ENCODE data around the gene GASK1A.

Gene GASK1A

GRCh38 chr3:43053291-43053690 is 74.2 kb downstream of the GASK1A start:
- no peak overlapping the region for H3K4me3 ChIP-seq (ENCODE audit: low read depth, low read length)
- DNase-seq (ENCODE audit: low read depth), result no peak

GRCh38 chr3:43054754-43055153 is 75.6 kb downstream of the GASK1A start:
- no peak for TF ChIP-seq CTCF (IDR thresholded peaks at IDR 0.05; ENCODE audit: low read depth, low read length)
- no peak for TF ChIP-seq MYC (IDR thresholded peaks at IDR 0.05; ENCODE audit: low read depth, low read length)
- TF ChIP-seq, protein P1, sequence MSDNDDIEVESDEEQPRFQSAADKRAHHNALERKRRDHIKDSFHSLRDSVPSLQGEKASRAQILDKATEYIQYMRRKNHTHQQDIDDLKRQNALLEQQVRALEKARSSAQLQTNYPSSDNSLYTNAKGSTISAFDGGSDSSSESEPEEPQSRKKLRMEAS (IDR thresholded peaks at IDR 0.05; ENCODE audit: low read depth, low read length), result no peak
- DNase-seq (ENCODE audit: low read depth), result no peak
- no peak overlapping the region for H3K4me3 ChIP-seq (ENCODE audit: low read depth, low read length)

More at GRCh38 chr3:43053291-43053690, 74.2 kb downstream of the GASK1A start:
- TF ChIP-seq CTCF (IDR thresholded peaks at IDR 0.05; ENCODE audit: low read depth, low read length) (no peak), POLR2A (IDR thresholded peaks at IDR 0.05; ENCODE audit: extremely low read depth, insufficient read length) (no peak), MYC (IDR thresholded peaks at IDR 0.05; ENCODE audit: low read depth, low read length) (no peak)
- TF ChIP-seq, protein P1 (IDR thresholded peaks at IDR 0.05; ENCODE audit: low read depth, low read length), result no peak

DNA sequence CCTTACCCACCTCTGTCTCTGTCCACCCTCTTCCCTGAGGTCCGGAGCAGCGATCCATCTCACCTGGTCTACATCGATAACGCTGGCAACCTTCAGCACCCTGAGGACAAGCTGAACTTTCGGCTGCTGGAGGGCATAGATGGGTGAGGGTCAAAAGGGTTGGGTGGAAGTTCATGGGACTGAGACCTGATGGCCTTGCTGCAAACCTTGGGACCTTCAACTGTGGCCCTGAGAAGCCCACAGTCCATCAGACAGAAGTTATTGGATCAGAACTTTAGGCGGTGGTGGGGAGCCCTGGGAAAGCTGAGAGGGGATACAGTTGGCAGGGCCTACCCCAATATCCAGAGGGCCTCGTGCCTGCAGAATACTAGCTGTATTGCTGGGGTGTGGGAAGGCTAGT is 76.3 kb downstream of the GASK1A start:
- no peak for TF ChIP-seq CTCF (IDR thresholded peaks at IDR 0.05; ENCODE audit: low read depth, low read length)
- no peak for TF ChIP-seq MYC (IDR thresholded peaks at IDR 0.05; ENCODE audit: low read depth, low read length)
- TF ChIP-seq POLR2A (IDR thresholded peaks at IDR 0.05; ENCODE audit: extremely low read depth, insufficient read length), result no peak
- TF ChIP-seq, protein P1 (IDR thresholded peaks at IDR 0.05; ENCODE audit: low read depth, low read length), result no peak
- no peak overlapping the region for H3K4me3 ChIP-seq (ENCODE audit: low read depth, low read length)
- DNase-seq (ENCODE audit: low read depth), result no peak

DNA sequence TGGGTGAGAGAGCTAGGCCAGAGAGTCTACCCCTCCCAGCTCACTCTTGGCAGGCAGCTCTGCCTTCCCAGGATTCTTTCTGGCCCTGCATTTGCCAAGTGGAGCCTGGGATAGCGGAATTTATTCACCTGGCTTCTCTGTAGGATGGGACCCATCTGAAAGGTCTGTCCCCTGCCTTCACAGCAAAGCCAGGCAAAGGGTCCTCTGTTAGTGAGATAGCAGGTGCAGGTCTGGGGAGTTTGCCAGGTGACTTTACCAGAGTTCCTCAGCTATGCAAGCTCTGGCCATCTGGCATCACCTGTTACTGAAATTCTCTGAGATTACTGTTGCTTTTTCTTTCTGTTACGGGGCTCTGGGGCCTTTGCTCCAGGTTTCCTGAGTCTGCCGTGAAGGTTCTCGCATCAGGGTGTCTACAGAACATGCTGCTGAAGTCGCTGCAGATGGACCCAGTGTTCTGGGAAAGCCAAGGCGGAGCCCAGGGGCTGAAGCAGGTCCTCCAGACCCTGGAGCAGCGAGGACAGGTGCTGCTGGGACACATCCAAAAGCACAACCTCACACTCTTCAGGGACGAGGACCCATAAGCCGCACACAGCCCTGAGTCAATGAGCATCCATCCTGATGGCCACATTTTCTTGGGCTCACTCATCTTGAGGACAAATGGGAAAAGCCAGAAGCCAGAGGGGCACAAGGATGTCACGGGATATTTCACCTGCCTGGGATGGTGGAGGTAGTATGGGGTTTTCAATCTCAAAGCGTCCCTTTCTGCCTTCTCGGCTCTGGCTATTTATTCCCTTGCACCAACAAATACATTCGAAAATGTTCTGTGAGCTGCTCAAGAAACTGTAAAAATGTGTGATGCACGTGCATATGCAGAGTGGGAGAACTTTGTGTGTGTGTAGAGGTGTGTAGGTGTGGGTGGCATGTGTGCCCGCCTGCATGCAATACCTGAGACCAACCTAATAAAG is 77.0 kb downstream of the GASK1A start:
- DNase-seq (ENCODE audit: low read depth), result no peak
- H3K4me3 ChIP-seq (ENCODE audit: low read depth, low read length), result no peak overlapping the region
- TF ChIP-seq MYC (IDR thresholded peaks at IDR 0.05; ENCODE audit: low read depth, low read length), result no peak
- TF ChIP-seq, protein P1 (IDR thresholded peaks at IDR 0.05; ENCODE audit: low read depth, low read length), result no peak
- TF ChIP-seq POLR2A (IDR thresholded peaks at IDR 0.05; ENCODE audit: extremely low read depth, insufficient read length), result no peak
- no peak for TF ChIP-seq CTCF (IDR thresholded peaks at IDR 0.05; ENCODE audit: low read depth, low read length)

GRCh38 chr3:43059456-43059855 is 80.3 kb downstream of the GASK1A start:
- TF ChIP-seq MYC (IDR thresholded peaks at IDR 0.05; ENCODE audit: low read depth, low read length), result no peak
- TF ChIP-seq, protein P1 (IDR thresholded peaks at IDR 0.05; ENCODE audit: low read depth, low read length), result no peak
- TF ChIP-seq POLR2A (IDR thresholded peaks at IDR 0.05; ENCODE audit: extremely low read depth, insufficient read length), result no peak
- no peak for TF ChIP-seq CTCF (IDR thresholded peaks at IDR 0.05; ENCODE audit: low read depth, low read length)
- no peak for DNase-seq (ENCODE audit: low read depth)
- H3K4me3 ChIP-seq (ENCODE audit: low read depth, low read length), result no peak overlapping the region
